ENCODE measurements around the gene AFF1.

AFF1 gene

DNA sequence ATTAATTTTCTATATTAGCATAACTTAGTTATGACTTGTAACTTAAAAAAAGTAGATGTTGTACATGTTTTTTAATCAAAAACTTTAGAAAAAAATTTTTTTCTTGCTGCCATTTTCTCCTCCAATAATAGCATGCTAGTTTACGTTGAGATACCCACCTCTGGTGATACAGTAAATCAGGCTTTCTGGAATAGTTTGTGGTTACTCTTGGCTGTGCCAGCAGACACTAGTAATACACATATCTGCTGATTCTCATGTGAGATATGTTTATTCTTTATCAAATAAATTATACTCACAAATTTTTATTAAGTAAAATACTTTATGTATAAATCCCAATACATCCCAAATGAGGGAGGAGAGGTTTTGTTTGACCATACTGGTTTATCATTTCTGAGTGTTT, 168.3 kb downstream of the AFF1 start:
- Histone ChIP-seq H2AFZ (ENCODE audit: insufficient read depth, low read length, poor library complexity) (no peak overlapping the region), H3K79me2 (ENCODE audit: control insufficient read depth, insufficient read depth, low read length, poor library complexity) (peaks cover 2% of the 10 kb centered on the region), H3K27me3 (ENCODE audit: insufficient read depth, low read length) (no peaks in the 10 kb centered on the region), H3K79me1 (ENCODE audit: low read length) (peaks cover 3% of the 10 kb centered on the region), H2BK5ac (ENCODE audit: low read depth, low read length, poor library complexity) (no peak overlapping the region), H4K12ac (ENCODE audit: low read depth, low read length) (no peak overlapping the region), H2BK12ac (ENCODE audit: low read length) (no peak overlapping the region), H2BK120ac (ENCODE audit: insufficient read depth, low read length, poor library complexity) (no peak overlapping the region), H3K36me3 (ENCODE audit: control insufficient read depth in 1 of 2, insufficient read depth in 2 of 2, low read length in 2 of 2) (peaks cover 0 to 3% of the 10 kb centered on the region in 2 experiments), H3K9ac (ENCODE audit: low read length) (no peak overlapping the region), H3K4me3 (ENCODE audit: low read depth, low read length) (no peak overlapping the region), H3K9me3 (ENCODE audit: insufficient read depth, low read depth, low read length) (no peaks in the 10 kb centered on the region), H3K4me2 (ENCODE audit: low read length) (no peak overlapping the region), H4K8ac (ENCODE audit: low read depth, low read length) (no peak overlapping the region), H4K91ac (ENCODE audit: low read depth, low read length) (no peak overlapping the region), H3K23ac (ENCODE audit: low read length) (no peak overlapping the region), H3K18ac (ENCODE audit: low read length) (no peak overlapping the region), H3K4ac (ENCODE audit: low read depth, low read length) (no peak overlapping the region), H3K4me1 (ENCODE audit: control insufficient read depth in 1 of 2, insufficient read depth in 2 of 2, low read length in 2 of 2) (peaks cover 3 to 5% of the 10 kb centered on the region in 2 experiments), H2AK5ac (ENCODE audit: low read length) (no peak overlapping the region), H3K14ac (ENCODE audit: low read length) (no peak overlapping the region), H3K27ac (ENCODE audit: low read depth, low read length) (no peak overlapping the region)
- WGBS (ENCODE audit: extremely low coverage, insufficient coverage, insufficient read length), result no CpG with 5 or more reads among the region's 1 CpG
- DNase-seq, result no peak

DNA sequence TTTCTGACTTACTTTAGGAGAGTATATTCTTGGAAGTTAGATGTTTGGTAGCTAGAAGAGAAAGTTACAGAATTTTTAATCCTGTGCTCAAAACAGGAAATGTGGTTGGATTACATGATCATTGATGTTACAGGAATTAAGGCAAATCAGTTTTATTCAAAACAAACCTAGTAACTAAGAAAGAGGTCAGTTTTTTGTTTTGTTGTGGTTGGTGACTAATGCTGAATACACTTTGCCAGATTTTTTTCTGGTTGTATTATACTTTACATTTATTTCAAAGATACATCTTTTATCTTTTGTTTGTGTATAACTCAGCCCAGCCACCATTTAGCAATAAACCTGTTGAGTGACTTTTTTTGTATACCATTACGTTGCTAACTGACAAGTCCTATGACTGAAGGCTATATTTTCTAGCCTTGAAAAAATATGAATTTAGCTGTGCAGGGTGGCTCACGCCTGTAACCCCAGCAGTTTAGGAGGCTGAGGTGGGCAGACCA, 168.9 kb downstream of the AFF1 start:
- Histone ChIP-seq H3K9me3 (ENCODE audit: insufficient read depth, low read depth, low read length) (no peaks in the 10 kb centered on the region), H4K8ac (ENCODE audit: low read depth, low read length) (peak overlapping the region; percentile 38), H2BK12ac (ENCODE audit: low read length) (peak overlapping the region; percentile 58), H3K4me1 (ENCODE audit: control insufficient read depth in 1 of 2, insufficient read depth in 2 of 2, low read length in 2 of 2) (peaks cover 3 to 7% of the 10 kb centered on the region in 2 experiments), H2AK5ac (ENCODE audit: low read length) (peak overlapping the region; percentile 46), H3K79me2 (ENCODE audit: control insufficient read depth, insufficient read depth, low read length, poor library complexity) (peaks cover 2% of the 10 kb centered on the region), H3K36me3 (ENCODE audit: control insufficient read depth in 1 of 2, insufficient read depth in 2 of 2, low read length in 2 of 2) (peaks cover 0 to 5% of the 10 kb centered on the region in 2 experiments), H3K4ac (ENCODE audit: low read depth, low read length) (peak overlapping the region; percentile 46), H3K4me3 (ENCODE audit: low read depth, low read length) (no peak overlapping the region), H4K91ac (ENCODE audit: low read depth, low read length) (peak overlapping the region; percentile 73), H2BK5ac (ENCODE audit: low read depth, low read length, poor library complexity) (peak overlapping the region; percentile 68), H3K18ac (ENCODE audit: low read length) (peak overlapping the region; percentile 65), H3K27me3 (ENCODE audit: insufficient read depth, low read length) (no peaks in the 10 kb centered on the region), H3K9ac (ENCODE audit: low read length) (no peak overlapping the region), H3K14ac (ENCODE audit: low read length) (peak overlapping the region; percentile 37), H2AFZ (ENCODE audit: insufficient read depth, low read length, poor library complexity) (no peak overlapping the region), H3K23ac (ENCODE audit: low read length) (no peak overlapping the region), H3K27ac (ENCODE audit: low read depth, low read length) (no peak overlapping the region), H3K79me1 (ENCODE audit: low read length) (peaks cover 3% of the 10 kb centered on the region), H3K4me2 (ENCODE audit: low read length) (no peak overlapping the region), H4K12ac (ENCODE audit: low read depth, low read length) (no peak overlapping the region), H2BK120ac (ENCODE audit: insufficient read depth, low read length, poor library complexity) (no peak overlapping the region)
- peak; percentile 27 to 79 for DNase-seq
- WGBS (ENCODE audit: extremely low coverage, insufficient coverage, insufficient read length), result no CpG with 5 or more reads among the region's 2 CpGs

DNA sequence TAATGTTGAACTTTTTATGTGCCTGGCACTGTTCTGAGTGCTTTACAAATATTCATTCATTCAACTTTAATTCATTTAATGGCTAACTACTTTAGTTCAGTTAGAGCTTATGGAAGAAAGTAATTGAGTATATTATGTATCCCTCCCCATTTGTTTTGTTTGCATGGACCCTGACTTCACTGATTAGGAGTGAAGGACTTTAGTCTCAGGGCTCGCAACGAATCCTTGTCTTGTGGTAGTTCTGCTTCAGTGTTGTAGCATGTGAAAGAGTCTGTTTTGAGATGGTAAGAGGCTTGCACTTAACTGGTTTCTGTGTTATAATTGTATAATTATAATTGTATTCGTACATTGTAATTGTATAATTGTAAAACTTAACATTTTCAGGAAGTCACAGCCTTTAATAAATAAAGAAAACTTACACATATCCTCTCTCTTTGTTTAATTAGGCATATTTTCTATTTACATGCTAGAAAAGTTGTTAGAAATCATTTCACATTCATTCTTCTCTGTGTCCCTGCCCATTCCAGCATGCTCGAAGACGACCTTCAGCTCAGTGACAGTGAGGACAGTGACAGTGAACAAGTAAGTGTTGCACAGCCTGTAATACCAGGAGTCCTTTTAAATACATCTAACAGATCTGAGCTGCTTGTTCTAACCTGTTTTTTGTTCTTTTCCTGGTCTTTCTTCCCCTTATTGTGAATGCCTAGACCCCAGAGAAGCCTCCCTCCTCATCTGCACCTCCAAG, 170.5 kb downstream of the AFF1 start:
- no peak overlapping the region for H4K91ac ChIP-seq (ENCODE audit: low read depth, low read length)
- no peak overlapping the region for H4K8ac ChIP-seq (ENCODE audit: low read depth, low read length)
- H3K4ac ChIP-seq (ENCODE audit: low read depth, low read length), result no peak overlapping the region
- no peak overlapping the region for H2AK5ac ChIP-seq (ENCODE audit: low read length)
- no peak overlapping the region for H3K23ac ChIP-seq (ENCODE audit: low read length)
- WGBS (ENCODE audit: extremely low coverage, insufficient coverage, insufficient read length), result no CpG with 5 or more reads among the region's 5 CpGs
- H4K12ac ChIP-seq (ENCODE audit: low read depth, low read length), result no peak overlapping the region
- no peaks in the 10 kb centered on the region for H3K9me3 ChIP-seq (ENCODE audit: insufficient read depth, low read depth, low read length)
- H2AFZ ChIP-seq (ENCODE audit: insufficient read depth, low read length, poor library complexity), result no peak overlapping the region
- H3K79me2 ChIP-seq (ENCODE audit: control insufficient read depth, insufficient read depth, low read length, poor library complexity), result peaks cover 2% of the 10 kb centered on the region
- peaks cover 3 to 7% of the 10 kb centered on the region in 2 experiments for H3K4me1 ChIP-seq (ENCODE audit: control insufficient read depth in 1 of 2, insufficient read depth in 2 of 2, low read length in 2 of 2)
- H3K18ac ChIP-seq (ENCODE audit: low read length), result no peak overlapping the region
- H3K9ac ChIP-seq (ENCODE audit: low read length), result no peak overlapping the region
- H2BK5ac ChIP-seq (ENCODE audit: low read depth, low read length, poor library complexity), result no peak overlapping the region
- DNase-seq, result no peak
- no peak overlapping the region for H3K14ac ChIP-seq (ENCODE audit: low read length)
- no peak overlapping the region for H3K27ac ChIP-seq (ENCODE audit: low read depth, low read length)
- no peak overlapping the region for H3K4me2 ChIP-seq (ENCODE audit: low read length)
- H2BK12ac ChIP-seq (ENCODE audit: low read length), result no peak overlapping the region
- no peak overlapping the region for H2BK120ac ChIP-seq (ENCODE audit: insufficient read depth, low read length, poor library complexity)
- peaks cover 3% of the 10 kb centered on the region for H3K79me1 ChIP-seq (ENCODE audit: low read length)
- no peaks in the 10 kb centered on the region for H3K27me3 ChIP-seq (ENCODE audit: insufficient read depth, low read length)
- H3K36me3 ChIP-seq (ENCODE audit: control insufficient read depth in 1 of 2, insufficient read depth in 2 of 2, low read length in 2 of 2), result peaks cover 0 to 5% of the 10 kb centered on the region in 2 experiments
- no peak overlapping the region for H3K4me3 ChIP-seq (ENCODE audit: low read depth, low read length)

DNA sequence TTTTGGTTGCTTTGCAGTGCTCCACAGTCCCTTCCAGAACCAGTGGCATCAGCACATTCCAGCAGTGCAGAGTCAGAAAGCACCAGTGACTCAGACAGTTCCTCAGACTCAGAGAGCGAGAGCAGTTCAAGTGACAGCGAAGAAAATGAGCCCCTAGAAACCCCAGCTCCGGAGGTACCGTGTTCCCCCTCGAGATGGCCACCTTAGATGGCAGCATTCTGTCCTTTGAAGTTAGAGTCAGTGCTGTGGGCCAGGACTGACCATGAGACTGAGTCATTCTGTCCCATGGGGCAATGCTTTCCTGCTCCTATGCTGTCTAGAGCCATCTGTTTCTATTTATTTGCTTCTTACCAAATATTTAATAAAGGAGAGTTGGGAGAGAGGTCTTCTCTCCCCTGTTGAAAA, 173.3 kb downstream of the AFF1 start:
- Histone ChIP-seq H3K79me2 (ENCODE audit: control insufficient read depth, insufficient read depth, low read length, poor library complexity) (peaks cover 2% of the 10 kb centered on the region), H3K9me3 (ENCODE audit: insufficient read depth, low read depth, low read length) (no peaks in the 10 kb centered on the region)

More for the DNA sequence above, 173.3 kb downstream of the AFF1 start:
- H3K4me3 ChIP-seq (ENCODE audit: low read depth, low read length), result no peak overlapping the region
- peaks cover under 1 to 5% of the 10 kb centered on the region in 2 experiments for H3K36me3 ChIP-seq (ENCODE audit: control insufficient read depth in 1 of 2, insufficient read depth in 2 of 2, low read length in 2 of 2)
- H3K4ac ChIP-seq (ENCODE audit: low read depth, low read length), result no peak overlapping the region
- H3K23ac ChIP-seq (ENCODE audit: low read length), result no peak overlapping the region
- H4K91ac ChIP-seq (ENCODE audit: low read depth, low read length), result no peak overlapping the region
- peaks cover 3% of the 10 kb centered on the region for H3K79me1 ChIP-seq (ENCODE audit: low read length)
- peak overlapping the region; percentile 50 for H3K4me2 ChIP-seq (ENCODE audit: low read length)
- no peak overlapping the region for H3K18ac ChIP-seq (ENCODE audit: low read length)
- H2AFZ ChIP-seq (ENCODE audit: insufficient read depth, low read length, poor library complexity), result no peak overlapping the region
- H3K9ac ChIP-seq (ENCODE audit: low read length), result no peak overlapping the region
- H3K14ac ChIP-seq (ENCODE audit: low read length), result no peak overlapping the region
- H2BK12ac ChIP-seq (ENCODE audit: low read length), result no peak overlapping the region
- no peak overlapping the region for H2BK120ac ChIP-seq (ENCODE audit: insufficient read depth, low read length, poor library complexity)
- H2AK5ac ChIP-seq (ENCODE audit: low read length), result no peak overlapping the region
- WGBS (ENCODE audit: extremely low coverage, insufficient coverage, insufficient read length), result no CpG with 5 or more reads among the region's 5 CpGs
- DNase-seq, result peak; percentile 40 to 63
- peaks cover 3 to 7% of the 10 kb centered on the region in 2 experiments for H3K4me1 ChIP-seq (ENCODE audit: control insufficient read depth in 1 of 2, insufficient read depth in 2 of 2, low read length in 2 of 2)
- no peaks in the 10 kb centered on the region for H3K27me3 ChIP-seq (ENCODE audit: insufficient read depth, low read length)
- H4K12ac ChIP-seq (ENCODE audit: low read depth, low read length), result no peak overlapping the region
- peak overlapping the region; percentile 71 for H3K27ac ChIP-seq (ENCODE audit: low read depth, low read length)
- H2BK5ac ChIP-seq (ENCODE audit: low read depth, low read length, poor library complexity), result no peak overlapping the region
- no peak overlapping the region for H4K8ac ChIP-seq (ENCODE audit: low read depth, low read length)

All from trophoblast cell (in vitro differentiated cells and primary cell).